Endothelial cell of umbilical vein (primary cell): ENCODE results near the gene MACROD2. TPM values are rescaled to one million over a fixed set of nuclear protein-coding genes. Genes with fewer than 3 reads are reported as not detected.

Source experiments
- BruUV-seq: library from RNA; stranded (reverse); fragments of 400-500 nt; replicated peaks from 2 replicates; lab custom pipeline; 2021; lab: Mats Ljungman, UMichigan
- CTCF ChIA-PET: fragments of 300-600, 350-600 bp; sonication (Branson Sonifier 250); formaldehyde crosslinking; loops from one replicate; lab custom pipeline; 2021; ENCODE audit warnings: antibody characterized with exemption, inconsistent platforms; lab: Charles Lee
- POLR2A ChIA-PET: fragments of 300-600, 350-600 bp; sonication (Branson Sonifier 250); formaldehyde crosslinking; loops from one replicate; lab custom pipeline; 2021; ENCODE audit warnings: antibody characterized with exemption, inconsistent platforms; lab: Charles Lee
- DNase-seq: peaks from one replicate; pipeline ENCODE4 v3.0.0-alpha.2; 2011; ENCODE audit warnings: low read depth, low spot score
- FAIRE-seq: peaks from 2 replicates; lab custom pipeline; 2011; peaks lifted over from hg19 to GRCh38; lab: Jason Lieb, UNC
- H2AFZ ChIP-seq: 2 replicates; pipeline ENCODE4 v1.6.0; 2012; ENCODE audit warnings: low read depth, low read length, control low read depth, inconsistent platforms
- H3K27ac ChIP-seq: 2 replicates; pipeline ENCODE4 v1.5.1; 2011; ENCODE audit warnings: low read depth, mild to moderate bottlenecking, control low read depth, low read length, moderate library complexity; ENCODE audit not compliant: insufficient read depth
- H3K27me3 ChIP-seq, 2 experiments: 2 replicates each; pipeline versions ENCODE4 v1.6.0 to v1.6.1; 2011; ENCODE audit warnings: low read length in 2 of 2, mixed read lengths in 1 of 2; ENCODE audit not compliant: control insufficient read depth in 2 of 2, insufficient read depth in 2 of 2
- H3K36me3 ChIP-seq, 2 experiments: 2 replicates in 1 of 2; 3 replicates in 1 of 2; pipeline ENCODE4 v1.5.1; 2011; ENCODE audit warnings: low read length in 2 of 2, mild to moderate bottlenecking in 1 of 2, moderate library complexity in 1 of 2; ENCODE audit not compliant: control insufficient read depth in 2 of 2, insufficient read depth in 2 of 2; ENCODE audit errors: extremely low read depth in 1 of 2
- H3K4me1 ChIP-seq: 3 replicates; pipeline ENCODE4 v1.5.1; 2011; ENCODE audit warnings: mild to moderate bottlenecking, low read length; ENCODE audit not compliant: control insufficient read depth, insufficient read depth; ENCODE audit errors: extremely low read depth
- H3K4me2 ChIP-seq: 2 replicates; pipeline ENCODE4 v1.6.1; 2011; ENCODE audit warnings: low read length, control low read depth, mixed read lengths; ENCODE audit not compliant: insufficient read depth
- H3K4me3 ChIP-seq, 3 experiments: fragments of 200-600 bp in 1 of 3; sonication (generic), shearing (Covaris generic) in 1 of 3; replicated peaks in 1 of 3; 2 replicates each; pipeline ENCODE4 v1.5.1; 2011 to 2016; ENCODE audit warnings: control low read depth in 3 of 3, low read length in 3 of 3, mild to moderate bottlenecking in 2 of 3, inconsistent platforms in 1 of 3, low read depth in 1 of 3, moderate library complexity in 1 of 3; ENCODE audit not compliant: insufficient read depth in 1 of 3
- H3K79me2 ChIP-seq: 2 replicates; pipeline ENCODE4 v1.6.0; 2012; ENCODE audit warnings: low read length, inconsistent platforms; ENCODE audit not compliant: control insufficient read depth, insufficient read depth
- H3K9ac ChIP-seq: replicated peaks from 2 replicates; pipeline ENCODE3; 2011; ENCODE audit warnings: low read length, control low read depth; ENCODE audit not compliant: insufficient read depth; ENCODE audit errors: extremely low read depth
- H3K9me1 ChIP-seq: replicated peaks from 3 replicates; pipeline ENCODE4 v1.6.0; 2011; ENCODE audit warnings: mild to moderate bottlenecking, low read length; ENCODE audit not compliant: control insufficient read depth, insufficient read depth; ENCODE audit errors: extremely low read depth
- H3K9me3 ChIP-seq: replicated peaks from 2 replicates; pipeline ENCODE4 v1.5.1; 2012; ENCODE audit warnings: low read length, inconsistent platforms; ENCODE audit not compliant: control insufficient read depth, insufficient read depth
- H4K20me1 ChIP-seq: replicated peaks from 2 replicates; pipeline ENCODE3; 2011; ENCODE audit warnings: mild to moderate bottlenecking, low read length; ENCODE audit not compliant: control insufficient read depth, insufficient read depth; ENCODE audit errors: extremely low read depth
- CTCF ChIP-seq, 2 donors: IDR thresholded peaks; 1 replicate in 1 of 2; 2 replicates in 1 of 2; pipeline ENCODE4 v1.5.1; 2011; ENCODE audit warnings: low read length in 2 of 2, mild to moderate bottlenecking in 2 of 2, moderate library complexity in 2 of 2, control low read depth in 1 of 2, inconsistent platforms in 1 of 2, low read depth in 1 of 2; ENCODE audit not compliant: insufficient read depth in 1 of 2; ENCODE audit errors: extremely low read depth in 1 of 2
- EZH2 ChIP-seq: IDR thresholded peaks from 2 replicates; pipeline ENCODE4 v1.6.1; 2012; ENCODE audit warnings: borderline replicate concordance, low read depth, mild to moderate bottlenecking, moderate library complexity, low read length, inconsistent platforms; ENCODE audit not compliant: severe bottlenecking
- FOS ChIP-seq: IDR thresholded peaks from 2 replicates; pipeline ENCODE4 v1.6.1; 2011; ENCODE audit warnings: mild to moderate bottlenecking, low read length, moderate library complexity, borderline replicate concordance; ENCODE audit not compliant: insufficient read depth
- GATA2 ChIP-seq: IDR thresholded peaks from 2 replicates; pipeline ENCODE4 v1.7.0; 2011; ENCODE audit warnings: low read depth, mild to moderate bottlenecking, moderate library complexity, mixed read lengths, low read length; ENCODE audit not compliant: insufficient read length, insufficient read depth
- JUN ChIP-seq: IDR thresholded peaks from 2 replicates; pipeline ENCODE4 v1.6.1; 2011; ENCODE audit warnings: borderline replicate concordance, low read depth; ENCODE audit not compliant: insufficient read length, insufficient read depth
- MAX ChIP-seq: IDR thresholded peaks from 2 replicates; pipeline ENCODE4 v1.6.1; 2011; ENCODE audit not compliant: insufficient read depth, insufficient read length
- MYC ChIP-seq: IDR thresholded peaks from one replicate; pipeline ENCODE4 v1.6.1; 2011; ENCODE audit warnings: mild to moderate bottlenecking, low read depth, low read length
- POLR2A ChIP-seq: IDR thresholded peaks from 2 replicates; pipeline ENCODE4 v1.6.1; 2012; ENCODE audit warnings: low read depth, mild to moderate bottlenecking, control low read depth, low read length
- POLR2AphosphoS5 ChIP-seq: IDR thresholded peaks from 2 replicates; pipeline ENCODE4 v1.6.1; 2012; ENCODE audit warnings: low read depth, mild to moderate bottlenecking, control low read depth, low read length, moderate library complexity; ENCODE audit not compliant: insufficient read depth
- dilution Hi-C: fragments of 300-500 bp; cut with MboI; formaldehyde crosslinking; loops from one replicate; pipeline ENCODE4 v1.15.0; 2019; ENCODE audit warnings: low sequenced_read_pairs; ENCODE audit not compliant: extremely low pct_ligation_motif_present
- intact Hi-C: fragments of 100-400 bp; cut with micrococcal nuclease; formaldehyde crosslinking; loops from one replicate; pipeline ENCODE4 v1.10.0; 2022
- polyA plus RNA-seq, 4 experiments: library from polyadenylated mRNA; depleted of rRNA in 3 of 4; stranded (reverse) in 3 of 4; unstranded in 1 of 4; fragments of >200 nt; gene quantifications; 2 replicates each; pipeline versions ENCODE4 v1.2.1 to v1.2.3, GENCODE V29; 2011 to 2012; ENCODE audit warnings: missing spikeins in 1 of 4
- total RNA-seq: library from RNA; stranded (reverse); gene quantifications from 2 replicates; pipeline ENCODE4 v1.2.3, GENCODE V29; 2021

The MACROD2 gene
- total and polyA plus RNA-seq, 2 donors (not counting 3 experiments of a cell fraction or from before 2014, with no cell fraction given), result 0.11 to 0.73 TPM

GRCh38 chr20:15439551-15439950 lies 1444.2 kb downstream of the MACROD2 start:
- H2AFZ ChIP-seq, result no peak overlapping the region
- no peak overlapping the region for H3K9ac ChIP-seq
- no peaks in the 10 kb centered on the region for H3K4me1 ChIP-seq
- ChIA-PET CTCF (no interaction called here), POLR2A (no interaction called here)
- H3K79me2 ChIP-seq, result no peaks in the 10 kb centered on the region
- DNase-seq, result no peak
- H4K20me1 ChIP-seq, result no peaks in the 10 kb centered on the region
- H3K27me3 ChIP-seq, result no peaks in the 10 kb centered on the region
- no peaks in the 10 kb centered on the region for H3K36me3 ChIP-seq
- dilution Hi-C loops (no loop called here), intact Hi-C loops (no loop called here)
- no TSS peak for BruUV-seq
- no peaks in the 10 kb centered on the region for H3K9me3 ChIP-seq
- TF ChIP-seq POLR2AphosphoS5 (no peak), MYC (no peak), CTCF (IDR thresholded peaks at IDR 0.05; ENCODE audit: extremely low read depth in 1 of 2, insufficient read depth in 1 of 2, low read depth in 1 of 2, low read length in 2 of 2) (no peak), JUN (no peak), POLR2A (no peak), GATA2 (no peak), FOS (no peak), MAX (no peak), EZH2 (no peak)
- no peak overlapping the region for H3K27ac ChIP-seq
- H3K9me1 ChIP-seq, result no peaks in the 10 kb centered on the region
- no peak overlapping the region for H3K4me3 ChIP-seq
- no peak for FAIRE-seq
- H3K4me2 ChIP-seq, result no peak overlapping the region
